MCF 10A (cell line): ENCODE measurements around the gene MRAP. TPM values are rescaled to one million over a fixed set of nuclear protein-coding genes. Genes with fewer than 3 reads are reported as not detected.
A peak's percentile ranks its signal among the peaks of the same experiment; 100 is the strongest.

ENCODE experiments used
- Bru-seq: library from RNA; stranded (reverse); fragments of 400-500 nt; gene quantifications from one replicate; lab custom pipeline; 2021; lab: Mats Ljungman, UMichigan
- BruChase-seq, 2 experiments: library from RNA; stranded (reverse); fragments of 400-500 nt; gene quantifications; one replicate each; lab custom pipeline; 2021; lab: Mats Ljungman, UMichigan
- BruUV-seq: library from RNA; stranded (reverse); fragments of 400-500 nt; replicated peaks from 2 replicates; lab custom pipeline; 2021; lab: Mats Ljungman, UMichigan
- CTCF ChIA-PET: fragments of 300-600 bp; sonication (Branson Sonifier 250); formaldehyde crosslinking; extraction: SDS; loops from one replicate; lab custom pipeline; 2021; ENCODE audit warnings: antibody characterized with exemption, inconsistent platforms; lab: Yijun Ruan, JAX
- POLR2A ChIA-PET: fragments of 300-600, 350-650 bp; sonication (Branson Sonifier 250); formaldehyde crosslinking; extraction: SDS; loops from one replicate; lab custom pipeline; 2020; ENCODE audit warnings: antibody characterized with exemption, inconsistent platforms; lab: Yijun Ruan, JAX
- DNase-seq: peaks from one replicate; pipeline ENCODE4 v3.0.0-alpha.2; 2018; ENCODE audit not compliant: unreplicated experiment
- H3K27ac Mint-ChIP-seq: one replicate; pipeline ENCODE4 v1.8.0; 2022; ENCODE audit warnings: mild to moderate bottlenecking, low read depth, mixed read lengths; ENCODE audit not compliant: unreplicated experiment
- H3K27me3 Mint-ChIP-seq: one replicate; pipeline ENCODE4 v1.8.0; 2022; ENCODE audit warnings: mixed read lengths; ENCODE audit not compliant: insufficient read depth, unreplicated experiment
- H3K36me3 Mint-ChIP-seq: one replicate; pipeline ENCODE4 v1.8.0; 2022; ENCODE audit warnings: mild to moderate bottlenecking, moderate library complexity, mixed read lengths; ENCODE audit not compliant: insufficient read depth, unreplicated experiment
- H3K4me1 Mint-ChIP-seq: one replicate; pipeline ENCODE4 v1.8.0; 2022; ENCODE audit warnings: mixed read lengths; ENCODE audit not compliant: insufficient read depth, unreplicated experiment
- H3K4me3 Mint-ChIP-seq: one replicate; pipeline ENCODE4 v1.8.0; 2022; ENCODE audit warnings: mild to moderate bottlenecking, moderate library complexity, mixed read lengths; ENCODE audit not compliant: unreplicated experiment
- H3K9me3 Mint-ChIP-seq: one replicate; pipeline ENCODE4 v1.8.0; 2022; ENCODE audit warnings: mixed read lengths; ENCODE audit not compliant: unreplicated experiment
- intact Hi-C: fragments of 100-400 bp; cut with micrococcal nuclease; formaldehyde crosslinking; loops from 2 replicates; pipeline ENCODE4 v1.14.1; 2022
- long read RNA-seq: library from polyadenylated mRNA; stranded (forward); transcript quantifications from one replicate; pipeline ENCODE4 v2.0.0, GENCODE V29; 2022
- total RNA-seq: library from RNA; stranded (reverse); gene quantifications from 2 replicates; pipeline ENCODE4 v1.2.3, GENCODE V29; 2022
- TF ChIP-seq, protein P1 (sequence below): fragments of 200-600 bp; IDR thresholded peaks from one replicate; pipeline ENCODE4 v1.8.0; 2022; ENCODE audit warnings: antibody characterized with exemption, mild to moderate bottlenecking; ENCODE audit not compliant: unreplicated experiment

The MRAP gene
- total RNA-seq (not detected in 2 replicates), Bru-seq, nascent RNA (not detected), BruChase-seq, experiment 1, labeled RNA remaining after a 6-hour chase (percentile 4 among the genes with signal in this experiment), BruChase-seq, experiment 2, labeled RNA remaining after a 2-hour chase (percentile 4 among the genes with signal in this experiment)
- long read RNA-seq, partial matches to known transcripts: 0 of 2 reads
- long read RNA-seq, other reads (novel, unspliced or antisense): 2 of 2 reads

DNA sequence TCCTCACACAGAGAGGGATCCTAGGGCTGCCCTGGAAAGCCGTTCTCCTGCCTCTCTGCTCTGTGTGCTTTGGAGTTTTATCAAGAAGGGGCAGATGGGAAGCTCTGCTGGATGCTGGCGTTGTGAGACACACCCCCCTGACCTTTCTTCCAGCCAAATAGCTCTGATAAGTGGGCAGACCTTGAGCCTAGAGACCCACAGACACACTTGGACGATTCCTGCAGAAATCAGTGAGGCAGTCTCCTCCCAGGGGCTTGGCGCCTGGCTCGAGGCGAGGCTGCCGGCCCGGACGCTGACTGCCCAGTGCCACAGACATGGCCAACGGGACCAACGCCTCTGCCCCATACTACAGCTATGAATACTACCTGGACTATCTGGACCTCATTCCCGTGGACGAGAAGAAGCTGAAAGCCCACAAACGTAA, at the start of gene MRAP:
TSS of gene MRAP (plus strand) at position 198 of the 424 bp plus-strand sequence. CDS start at position 315, 117 bp downstream.
- H3K36me3 Mint-ChIP-seq: peaks cover 33% of the 10 kb centered on the region
- BruUV-seq: no TSS peak
- no peaks in the 10 kb centered on the region for H3K27me3 Mint-ChIP-seq
- H3K4me3 Mint-ChIP-seq: no peak within 1 kb of the TSS
- ChIA-PET POLR2A (interaction anchor here (1.0 kb wide), 1 partner anchor 10 kb away, joined by 3 read pairs; no protein-coding TSS in a partner anchor), CTCF (interaction anchor here (0.6 kb wide), 1 partner anchor 297 kb away, joined by 3 read pairs; no protein-coding TSS in a partner anchor)
- intact Hi-C loops: no loop called here
- H3K4me1 Mint-ChIP-seq: no peaks in the 10 kb centered on the region
- H3K9me3 Mint-ChIP-seq: no peaks in the 10 kb centered on the region
- DNase-seq: no peak
- no peak within 1 kb of the TSS for H3K27ac Mint-ChIP-seq
- TF ChIP-seq, protein P1, sequence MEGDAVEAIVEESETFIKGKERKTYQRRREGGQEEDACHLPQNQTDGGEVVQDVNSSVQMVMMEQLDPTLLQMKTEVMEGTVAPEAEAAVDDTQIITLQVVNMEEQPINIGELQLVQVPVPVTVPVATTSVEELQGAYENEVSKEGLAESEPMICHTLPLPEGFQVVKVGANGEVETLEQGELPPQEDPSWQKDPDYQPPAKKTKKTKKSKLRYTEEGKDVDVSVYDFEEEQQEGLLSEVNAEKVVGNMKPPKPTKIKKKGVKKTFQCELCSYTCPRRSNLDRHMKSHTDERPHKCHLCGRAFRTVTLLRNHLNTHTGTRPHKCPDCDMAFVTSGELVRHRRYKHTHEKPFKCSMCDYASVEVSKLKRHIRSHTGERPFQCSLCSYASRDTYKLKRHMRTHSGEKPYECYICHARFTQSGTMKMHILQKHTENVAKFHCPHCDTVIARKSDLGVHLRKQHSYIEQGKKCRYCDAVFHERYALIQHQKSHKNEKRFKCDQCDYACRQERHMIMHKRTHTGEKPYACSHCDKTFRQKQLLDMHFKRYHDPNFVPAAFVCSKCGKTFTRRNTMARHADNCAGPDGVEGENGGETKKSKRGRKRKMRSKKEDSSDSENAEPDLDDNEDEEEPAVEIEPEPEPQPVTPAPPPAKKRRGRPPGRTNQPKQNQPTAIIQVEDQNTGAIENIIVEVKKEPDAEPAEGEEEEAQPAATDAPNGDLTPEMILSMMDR: no peak

DNA sequence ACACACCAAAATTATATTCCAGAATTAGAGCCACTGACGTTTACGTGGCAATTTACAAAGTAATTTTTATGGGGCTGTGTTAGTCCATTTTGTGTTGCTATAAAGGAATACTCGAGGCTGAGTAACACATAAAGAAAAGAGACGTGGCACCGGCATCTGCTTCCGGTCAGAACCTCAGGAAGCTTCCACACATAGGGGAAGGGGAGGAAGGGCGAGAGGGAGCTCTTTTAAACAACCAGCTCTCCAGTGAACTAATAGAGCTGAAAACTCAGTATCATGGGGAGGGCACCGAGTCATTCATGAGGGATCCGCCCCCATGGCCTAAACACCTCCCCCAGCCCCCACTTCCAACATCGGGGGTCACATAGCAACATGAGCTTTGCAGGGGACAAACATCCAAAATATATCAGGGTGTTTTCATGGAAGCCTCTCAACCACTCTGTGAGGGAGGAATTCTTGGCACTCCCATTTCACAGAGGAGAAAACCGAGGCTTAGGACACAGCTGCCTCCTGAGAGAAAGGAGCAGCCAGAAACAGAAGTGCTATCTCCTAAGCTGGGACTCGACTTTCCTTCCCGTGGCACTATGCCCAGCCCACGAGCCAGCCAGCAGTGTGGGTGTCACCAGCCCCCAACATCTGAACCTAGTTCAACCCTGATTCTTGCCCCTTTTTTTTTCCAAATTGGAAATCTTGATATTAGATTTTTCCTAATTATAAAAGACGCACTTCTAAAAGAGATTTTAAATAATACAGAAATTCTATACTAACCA, 49.0 kb upstream of the MRAP start:
- no peak for DNase-seq
- H3K4me3 Mint-ChIP-seq: no peak overlapping the region
- no peaks in the 10 kb centered on the region for H3K36me3 Mint-ChIP-seq
- peaks cover 79% of the 10 kb centered on the region for H3K27me3 Mint-ChIP-seq
- BruUV-seq: no TSS peak
- intact Hi-C loops: loop anchor here (10.0 kb wide), 1 partner anchor 115 kb away; no protein-coding TSS in a partner anchor
- H3K27ac Mint-ChIP-seq: no peak overlapping the region
- no peaks in the 10 kb centered on the region for H3K4me1 Mint-ChIP-seq
- TF ChIP-seq, protein P1: no peak
- POLR2A ChIA-PET: interaction anchor here (0.5 kb wide), 1 partner anchor 94 kb away, joined by 3 read pairs; no protein-coding TSS in a partner anchor
- no peaks in the 10 kb centered on the region for H3K9me3 Mint-ChIP-seq
- CTCF ChIA-PET: interaction anchor here (0.7 to 1.5 kb wide), 3 partner anchors 9 to 383 kb away, joined by 3 to 5 read pairs (median 3); no protein-coding TSS in a partner anchor

- TF ChIP-seq, protein P1: no peak
- DNase-seq: no peak
- ChIA-PET CTCF (interaction anchor here (0.8 kb wide), 1 partner anchor 472 kb away, joined by 3 read pairs; no protein-coding TSS in a partner anchor), POLR2A (no interaction called here)
- Mint-ChIP-seq H3K27me3 (peaks cover 66% of the 10 kb centered on the region), H3K27ac (no peak overlapping the region), H3K36me3 (no peaks in the 10 kb centered on the region), H3K9me3 (no peaks in the 10 kb centered on the region), H3K4me3 (no peak overlapping the region), H3K4me1 (peaks cover 11% of the 10 kb centered on the region)
- intact Hi-C loops: loop anchor here (10.0 kb wide), 1 partner anchor 117 kb away; no protein-coding TSS in a partner anchor
- BruUV-seq: no TSS peak
Observed at GRCh38 chr21:32252136-32252535, 46.5 kb upstream of the MRAP start.
